ENCODE data around the gene BTRC. TPM values are rescaled to one million over a fixed set of nuclear protein-coding genes. Genes with fewer than 3 reads are reported as not detected.

BTRC gene
- total RNA-seq, 2 donors from 2014 or later: 14.8 to 15.1 TPM

DNA sequence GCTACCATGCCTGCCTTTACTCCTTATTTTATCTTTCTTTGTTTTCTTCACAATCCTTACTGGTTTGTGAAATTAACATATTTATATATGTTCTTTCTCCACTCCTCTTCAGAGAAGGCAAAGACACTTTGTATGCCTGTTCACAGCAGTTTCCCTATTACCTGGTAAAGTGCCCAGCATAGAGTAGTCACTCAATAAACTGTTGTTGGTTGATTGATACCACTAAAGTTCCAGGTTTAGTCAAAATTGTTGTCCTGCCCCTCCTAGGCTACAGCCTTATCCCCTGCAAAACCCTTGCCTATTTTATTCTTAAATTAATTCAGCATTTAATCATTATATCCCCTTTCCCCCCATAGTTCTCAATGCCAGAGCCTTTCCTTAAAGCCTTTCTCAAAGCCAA, 158.0 kb downstream of the BTRC start:
- Mint-ChIP-seq H3K27ac (no peak overlapping the region), H3K4me1 (peaks cover 4% of the 10 kb centered on the region), H3K27me3 (no peaks in the 10 kb centered on the region), H3K9me3 (no peaks in the 10 kb centered on the region), H3K36me3 (ENCODE audit: low read depth) (peaks cover 6% of the 10 kb centered on the region), H3K4me3 (no peak overlapping the region)
- ATAC-seq (replicated peaks): no peak

DNA sequence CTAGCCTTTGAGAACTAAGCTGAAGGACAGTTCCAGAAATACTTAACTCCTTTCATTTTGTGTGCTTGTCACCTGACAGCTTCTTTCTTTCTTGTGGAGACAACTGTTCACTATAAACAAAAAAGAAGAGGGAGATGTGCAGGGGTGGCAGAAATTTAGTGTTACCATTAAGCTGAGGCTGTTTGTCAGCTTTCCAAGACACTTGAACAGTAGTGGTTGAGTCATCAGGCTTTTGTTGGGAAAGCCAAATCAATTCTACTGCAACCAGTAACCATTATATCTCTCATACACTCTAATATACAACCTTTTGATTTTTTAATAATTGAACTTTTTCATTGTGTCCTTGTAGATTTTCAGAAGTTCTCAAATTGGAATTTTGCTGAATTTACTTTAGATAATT, 158.8 kb downstream of the BTRC start:
- H3K27me3 Mint-ChIP-seq: no peaks in the 10 kb centered on the region
- no peak overlapping the region for H3K4me3 Mint-ChIP-seq
- H3K36me3 Mint-ChIP-seq (ENCODE audit: low read depth): peaks cover 6% of the 10 kb centered on the region
- ATAC-seq (replicated peaks): no peak
- no peaks in the 10 kb centered on the region for H3K9me3 Mint-ChIP-seq
- peaks cover 4% of the 10 kb centered on the region for H3K4me1 Mint-ChIP-seq
- H3K27ac Mint-ChIP-seq: no peak overlapping the region

DNA sequence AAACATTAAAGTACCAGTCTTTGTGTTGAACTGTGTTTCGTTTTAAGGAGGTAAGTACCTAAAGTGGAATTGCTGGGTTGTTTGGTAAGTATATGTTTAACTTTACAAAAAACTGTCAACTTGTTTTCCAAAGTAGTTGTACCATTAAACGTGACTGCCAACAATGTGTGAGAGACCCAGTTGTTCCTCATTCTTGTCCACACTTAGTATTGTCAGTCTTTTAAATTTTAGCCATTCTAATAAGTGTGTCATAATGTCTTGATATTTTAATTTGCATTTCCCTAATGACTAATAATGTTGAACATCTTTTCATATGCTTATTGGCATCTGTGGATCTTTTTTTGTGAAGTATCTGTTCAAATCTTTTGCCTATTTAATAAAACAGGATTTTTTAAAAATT, 159.8 kb downstream of the BTRC start:
- no peak overlapping the region for H3K27ac Mint-ChIP-seq
- peaks cover 6% of the 10 kb centered on the region for H3K36me3 Mint-ChIP-seq (ENCODE audit: low read depth)
- H3K27me3 Mint-ChIP-seq: no peaks in the 10 kb centered on the region
- no peak overlapping the region for H3K4me3 Mint-ChIP-seq
- peaks cover 4% of the 10 kb centered on the region for H3K4me1 Mint-ChIP-seq
- H3K9me3 Mint-ChIP-seq: no peaks in the 10 kb centered on the region
- ATAC-seq (replicated peaks): no peak

DNA sequence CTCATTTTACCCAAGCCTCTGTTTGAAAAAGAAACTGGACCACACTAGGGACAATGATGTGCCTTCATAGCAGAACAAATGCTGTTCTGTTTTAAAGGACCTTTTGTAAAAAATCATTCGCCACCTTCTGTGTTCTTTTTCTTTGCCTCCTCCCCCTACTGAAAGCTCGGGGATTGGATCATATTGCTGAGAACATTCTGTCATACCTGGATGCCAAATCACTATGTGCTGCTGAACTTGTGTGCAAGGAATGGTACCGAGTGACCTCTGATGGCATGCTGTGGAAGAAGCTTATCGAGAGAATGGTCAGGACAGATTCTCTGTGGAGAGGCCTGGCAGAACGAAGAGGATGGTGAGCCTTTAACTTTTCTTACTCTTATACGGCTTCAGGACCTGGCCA, 171.9 kb downstream of the BTRC start:
- ATAC-seq (replicated peaks): no peak
- H3K27ac Mint-ChIP-seq: no peak overlapping the region
- no peaks in the 10 kb centered on the region for H3K4me1 Mint-ChIP-seq
- no peaks in the 10 kb centered on the region for H3K27me3 Mint-ChIP-seq
- no peak overlapping the region for H3K4me3 Mint-ChIP-seq
- H3K9me3 Mint-ChIP-seq: no peaks in the 10 kb centered on the region
- peaks cover 35% of the 10 kb centered on the region for H3K36me3 Mint-ChIP-seq (ENCODE audit: low read depth)

DNA sequence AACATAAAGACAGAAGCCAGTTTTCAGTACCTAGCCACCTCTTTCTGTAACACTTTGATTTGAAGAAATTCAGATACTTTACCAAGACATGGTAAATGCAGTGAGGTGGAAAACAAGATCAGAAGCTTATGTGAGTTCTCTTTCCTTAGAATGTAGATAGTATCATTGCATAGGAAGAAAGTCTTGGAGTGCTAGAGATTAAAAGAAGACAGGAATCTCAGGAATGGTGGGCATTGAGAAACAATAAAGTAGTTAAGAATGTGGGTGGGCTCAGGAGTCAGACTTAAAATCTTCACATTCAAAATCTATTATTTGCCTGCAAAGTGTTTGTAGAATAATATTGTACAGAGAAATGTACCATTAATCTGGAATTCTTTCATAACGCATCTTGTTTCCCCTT, 175.2 kb downstream of the BTRC start:
- no peaks in the 10 kb centered on the region for H3K4me1 Mint-ChIP-seq
- no peaks in the 10 kb centered on the region for H3K9me3 Mint-ChIP-seq
- no peaks in the 10 kb centered on the region for H3K27me3 Mint-ChIP-seq
- ATAC-seq (replicated peaks): no peak
- peaks cover 40% of the 10 kb centered on the region for H3K36me3 Mint-ChIP-seq (ENCODE audit: low read depth)
- no peak overlapping the region for H3K4me3 Mint-ChIP-seq
- no peak overlapping the region for H3K27ac Mint-ChIP-seq

DNA sequence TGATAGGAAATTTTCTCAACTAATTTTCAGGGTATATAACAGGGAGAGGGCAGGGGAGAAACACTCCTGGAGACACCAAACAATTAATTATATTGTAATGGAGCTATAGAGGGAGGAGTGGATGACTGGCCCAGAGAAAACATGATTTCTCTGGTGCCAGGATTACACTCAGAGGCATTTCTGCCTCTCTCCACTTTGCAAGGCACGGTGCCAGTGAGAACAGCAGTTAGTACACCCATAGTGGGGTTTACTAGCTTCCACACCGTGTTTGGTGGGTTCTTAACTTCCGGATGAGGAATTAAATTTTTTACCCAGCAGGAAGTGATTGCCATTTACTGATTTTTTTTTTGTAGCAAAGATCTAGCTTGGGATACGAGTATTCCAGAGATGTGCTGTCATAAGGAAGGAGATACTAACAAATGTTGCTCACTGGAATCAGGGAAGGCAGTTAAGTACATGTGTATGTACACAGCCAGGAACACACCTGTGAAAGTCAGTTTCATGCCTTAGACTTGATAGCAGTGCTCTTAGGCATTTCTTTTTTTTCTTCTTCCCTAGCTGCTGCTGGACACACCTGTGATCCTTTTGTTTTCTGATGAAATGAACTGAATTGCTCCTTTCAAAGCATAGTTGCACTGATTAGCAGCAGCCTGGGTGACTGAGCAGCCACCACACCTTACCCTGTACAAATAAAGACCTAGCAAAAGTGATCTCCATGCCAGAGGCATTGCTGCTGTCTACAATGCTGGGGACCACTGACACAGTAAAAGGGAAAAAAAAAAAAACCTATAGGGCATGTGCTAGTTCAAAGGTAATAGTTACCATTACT, 176.0 kb downstream of the BTRC start:
- no peak for ATAC-seq (replicated peaks)
- Mint-ChIP-seq H3K4me3 (no peak overlapping the region), H3K4me1 (no peaks in the 10 kb centered on the region), H3K36me3 (ENCODE audit: low read depth) (peaks cover 46% of the 10 kb centered on the region), H3K9me3 (no peaks in the 10 kb centered on the region), H3K27me3 (no peaks in the 10 kb centered on the region), H3K27ac (no peak overlapping the region)

DNA sequence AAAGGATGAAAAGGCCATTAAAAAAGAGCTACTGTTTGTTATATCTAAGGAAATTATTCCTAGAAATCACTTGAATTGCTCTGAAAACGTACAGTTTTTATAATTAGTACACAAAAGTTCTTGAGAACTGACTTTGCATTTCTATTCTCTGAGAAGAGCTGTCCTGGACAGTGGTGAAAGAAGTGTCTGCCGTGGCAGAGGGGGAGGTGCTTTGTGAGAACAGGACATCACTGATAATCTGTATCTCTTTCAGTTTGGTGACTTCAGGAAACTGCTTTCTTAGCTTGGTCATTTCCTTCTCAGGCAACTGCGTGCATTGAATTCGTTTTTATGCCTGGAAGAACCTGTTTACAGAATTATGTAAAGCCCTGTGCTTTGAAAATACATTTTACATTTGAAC, 182.0 kb downstream of the BTRC start:
- H3K4me1 Mint-ChIP-seq: no peaks in the 10 kb centered on the region
- no peak overlapping the region for H3K4me3 Mint-ChIP-seq
- no peaks in the 10 kb centered on the region for H3K9me3 Mint-ChIP-seq
- H3K36me3 Mint-ChIP-seq (ENCODE audit: low read depth): peaks cover 57% of the 10 kb centered on the region
- H3K27me3 Mint-ChIP-seq: no peaks in the 10 kb centered on the region
- ATAC-seq (replicated peaks): no peak
- H3K27ac Mint-ChIP-seq: no peak overlapping the region

DNA sequence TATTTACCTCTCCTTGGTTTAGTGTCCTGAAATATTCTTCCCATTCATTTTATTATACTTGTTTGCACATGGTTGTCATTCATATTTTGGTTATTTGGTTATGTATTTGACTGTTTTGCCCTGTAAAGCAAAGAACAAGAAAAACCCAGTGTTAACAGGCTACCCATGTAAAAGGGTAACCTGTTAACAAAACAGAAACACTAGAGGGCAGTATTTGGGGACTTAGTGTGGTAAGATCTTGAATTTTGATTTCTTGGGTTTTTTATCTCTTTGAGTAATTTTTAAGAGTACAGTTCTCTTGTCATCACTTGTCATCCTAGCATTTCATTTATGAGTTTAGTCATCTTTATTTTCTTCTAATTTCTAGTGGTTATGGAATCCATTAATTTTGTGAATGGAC, 182.8 kb downstream of the BTRC start:
- Mint-ChIP-seq H3K36me3 (ENCODE audit: low read depth) (peaks cover 57% of the 10 kb centered on the region), H3K9me3 (no peaks in the 10 kb centered on the region), H3K27ac (no peak overlapping the region), H3K27me3 (no peaks in the 10 kb centered on the region), H3K4me3 (no peak overlapping the region), H3K4me1 (no peaks in the 10 kb centered on the region)
- ATAC-seq (replicated peaks): no peak

DNA sequence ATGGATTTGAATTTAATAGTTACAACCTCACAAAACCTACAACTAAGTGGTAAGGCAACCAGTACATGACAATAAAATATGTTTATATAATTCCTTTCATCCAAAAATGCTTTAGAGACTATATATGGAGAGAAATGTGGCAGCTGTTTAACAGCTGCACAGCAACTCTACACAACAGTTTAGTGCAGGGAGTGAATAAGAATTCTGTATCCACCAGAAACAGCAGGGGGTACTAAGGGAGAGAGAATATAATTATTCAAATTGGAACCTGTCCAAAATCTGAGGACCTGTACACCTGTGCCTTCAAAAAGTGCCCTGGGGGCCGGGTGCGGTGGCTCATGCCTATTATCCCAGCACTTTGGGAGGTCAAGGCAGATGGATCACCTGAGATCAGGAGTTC, 184.5 kb downstream of the BTRC start:
- Mint-ChIP-seq H3K4me3 (no peak overlapping the region), H3K27me3 (no peaks in the 10 kb centered on the region), H3K4me1 (no peaks in the 10 kb centered on the region), H3K36me3 (ENCODE audit: low read depth) (peaks cover 46% of the 10 kb centered on the region), H3K9me3 (no peaks in the 10 kb centered on the region), H3K27ac (no peak overlapping the region)
- no peak for ATAC-seq (replicated peaks)

DNA sequence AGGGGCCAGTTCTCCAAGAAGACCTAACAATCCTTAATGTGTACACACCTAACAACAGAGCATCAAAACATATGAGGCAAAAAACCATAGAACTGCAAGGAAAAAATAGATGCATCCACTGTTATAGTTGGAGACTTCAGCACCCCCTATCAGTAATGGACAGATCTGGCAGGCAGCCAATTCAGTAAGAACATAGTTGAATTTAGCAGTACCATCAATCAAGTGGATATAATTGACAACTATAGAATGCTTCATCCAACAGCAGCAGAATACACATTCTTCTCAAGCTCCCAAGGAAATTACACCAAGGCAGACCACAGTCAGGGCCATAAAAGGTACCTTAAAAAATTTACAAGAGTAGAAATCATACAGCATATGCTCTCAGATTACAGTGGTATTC, 191.9 kb downstream of the BTRC start:
- Mint-ChIP-seq H3K27ac (no peak overlapping the region), H3K9me3 (no peaks in the 10 kb centered on the region), H3K4me3 (no peak overlapping the region), H3K36me3 (ENCODE audit: low read depth) (peaks cover 32% of the 10 kb centered on the region), H3K27me3 (no peaks in the 10 kb centered on the region), H3K4me1 (peaks cover 3% of the 10 kb centered on the region)
- ATAC-seq (replicated peaks): no peak

DNA sequence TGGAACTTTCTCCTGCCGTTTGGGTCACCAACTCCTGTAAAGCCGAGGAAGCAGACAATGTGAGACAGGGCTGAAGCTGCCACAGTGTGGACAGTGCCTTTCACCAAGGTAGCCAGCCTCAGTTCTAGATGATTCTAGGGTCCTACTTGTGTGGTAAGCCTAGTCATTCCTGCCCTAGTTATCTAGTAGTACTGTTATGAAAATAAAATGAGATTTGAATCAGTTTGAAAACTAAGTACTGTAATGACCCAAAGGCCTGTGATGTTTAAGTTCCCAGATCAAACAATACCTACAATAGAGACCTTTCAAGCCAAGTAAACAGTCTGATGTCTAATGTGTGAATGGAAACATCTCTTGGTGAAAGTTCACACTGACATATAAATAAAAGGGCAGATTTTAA, 197.0 kb downstream of the BTRC start:
- Mint-ChIP-seq H3K27ac (peak overlapping the region; percentile 64), H3K36me3 (ENCODE audit: low read depth) (peaks cover 47% of the 10 kb centered on the region), H3K9me3 (no peaks in the 10 kb centered on the region), H3K4me3 (no peak overlapping the region), H3K4me1 (peaks cover 6% of the 10 kb centered on the region), H3K27me3 (no peaks in the 10 kb centered on the region)
- peak; percentile 84 for ATAC-seq (replicated peaks)

DNA sequence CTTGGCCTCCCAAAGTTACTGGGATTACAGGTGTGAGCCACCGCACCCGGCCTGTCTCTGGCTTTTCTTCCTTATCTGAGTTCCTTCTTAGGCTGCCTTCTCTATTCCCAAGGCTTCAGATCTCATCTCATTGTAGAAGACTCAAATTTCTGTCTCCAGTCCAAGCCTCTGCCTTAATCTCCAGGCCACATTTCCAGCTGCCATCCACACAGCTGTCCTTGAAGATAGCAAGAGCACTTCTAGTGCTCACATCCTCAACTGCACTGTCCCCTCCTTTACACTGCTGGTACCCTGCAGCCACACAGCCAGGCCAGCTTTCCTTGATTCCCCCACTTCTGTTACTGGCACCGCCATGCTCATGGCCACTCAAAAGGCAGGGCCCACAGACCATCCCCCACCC, 198.5 kb downstream of the BTRC start:
- no peaks in the 10 kb centered on the region for H3K27me3 Mint-ChIP-seq
- H3K4me1 Mint-ChIP-seq: peaks cover 7% of the 10 kb centered on the region
- H3K36me3 Mint-ChIP-seq (ENCODE audit: low read depth): peaks cover 42% of the 10 kb centered on the region
- no peak overlapping the region for H3K27ac Mint-ChIP-seq
- no peak for ATAC-seq (replicated peaks)
- H3K4me3 Mint-ChIP-seq: no peak overlapping the region
- H3K9me3 Mint-ChIP-seq: no peaks in the 10 kb centered on the region

DNA sequence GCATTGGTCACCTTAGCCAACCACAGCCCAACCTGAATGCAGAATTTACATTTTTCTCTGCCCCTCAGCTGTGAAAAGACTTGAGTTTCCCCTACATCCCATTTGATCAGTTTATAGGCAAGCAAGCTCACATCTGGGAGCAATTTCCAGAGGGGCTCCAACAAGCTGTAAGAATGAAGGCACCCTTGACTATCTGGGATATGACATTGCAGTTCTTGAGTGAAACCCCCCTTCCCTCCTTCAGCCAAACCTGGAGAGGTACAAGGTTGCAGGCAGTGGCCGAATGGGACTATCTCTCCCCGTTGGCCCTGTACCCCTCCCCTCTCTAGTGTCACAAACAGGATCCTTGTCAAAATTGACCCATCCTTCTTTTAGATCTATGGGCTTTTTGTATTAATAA, 203.6 kb downstream of the BTRC start:
- H3K4me1 Mint-ChIP-seq: peaks cover 20% of the 10 kb centered on the region
- peaks cover 24% of the 10 kb centered on the region for H3K36me3 Mint-ChIP-seq (ENCODE audit: low read depth)
- no peak for ATAC-seq (replicated peaks)
- H3K27ac Mint-ChIP-seq: peak overlapping the region; percentile 32
- peak overlapping the region; percentile 5 for H3K4me3 Mint-ChIP-seq
- H3K27me3 Mint-ChIP-seq: no peaks in the 10 kb centered on the region
- H3K9me3 Mint-ChIP-seq: no peaks in the 10 kb centered on the region

DNA sequence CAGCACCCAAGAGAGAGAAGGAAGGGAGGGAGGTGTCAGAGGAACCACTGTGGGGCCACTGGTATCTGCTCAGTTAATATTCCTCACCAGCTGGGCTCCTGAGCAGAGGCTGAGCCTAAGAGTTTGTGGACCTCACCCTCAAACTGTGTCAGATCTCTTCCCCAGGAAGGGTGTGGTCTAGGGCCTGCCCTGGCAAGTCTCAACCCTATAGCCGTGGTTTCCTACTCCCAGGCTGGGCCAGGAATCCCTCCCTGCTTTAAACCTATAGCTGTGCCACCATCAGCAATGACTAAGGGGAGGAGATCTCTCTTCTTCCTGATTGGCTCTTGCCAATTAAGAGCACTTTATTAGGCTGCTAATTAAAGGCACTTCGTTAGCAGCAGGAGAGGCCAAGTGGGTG, 204.2 kb downstream of the BTRC start:
- Mint-ChIP-seq H3K4me1 (peaks cover 20% of the 10 kb centered on the region), H3K27me3 (no peaks in the 10 kb centered on the region), H3K4me3 (peak overlapping the region; percentile 5), H3K27ac (peak overlapping the region; percentile 32), H3K9me3 (no peaks in the 10 kb centered on the region), H3K36me3 (ENCODE audit: low read depth) (peaks cover 17% of the 10 kb centered on the region)
- peak; percentile 65 for ATAC-seq (replicated peaks)

DNA sequence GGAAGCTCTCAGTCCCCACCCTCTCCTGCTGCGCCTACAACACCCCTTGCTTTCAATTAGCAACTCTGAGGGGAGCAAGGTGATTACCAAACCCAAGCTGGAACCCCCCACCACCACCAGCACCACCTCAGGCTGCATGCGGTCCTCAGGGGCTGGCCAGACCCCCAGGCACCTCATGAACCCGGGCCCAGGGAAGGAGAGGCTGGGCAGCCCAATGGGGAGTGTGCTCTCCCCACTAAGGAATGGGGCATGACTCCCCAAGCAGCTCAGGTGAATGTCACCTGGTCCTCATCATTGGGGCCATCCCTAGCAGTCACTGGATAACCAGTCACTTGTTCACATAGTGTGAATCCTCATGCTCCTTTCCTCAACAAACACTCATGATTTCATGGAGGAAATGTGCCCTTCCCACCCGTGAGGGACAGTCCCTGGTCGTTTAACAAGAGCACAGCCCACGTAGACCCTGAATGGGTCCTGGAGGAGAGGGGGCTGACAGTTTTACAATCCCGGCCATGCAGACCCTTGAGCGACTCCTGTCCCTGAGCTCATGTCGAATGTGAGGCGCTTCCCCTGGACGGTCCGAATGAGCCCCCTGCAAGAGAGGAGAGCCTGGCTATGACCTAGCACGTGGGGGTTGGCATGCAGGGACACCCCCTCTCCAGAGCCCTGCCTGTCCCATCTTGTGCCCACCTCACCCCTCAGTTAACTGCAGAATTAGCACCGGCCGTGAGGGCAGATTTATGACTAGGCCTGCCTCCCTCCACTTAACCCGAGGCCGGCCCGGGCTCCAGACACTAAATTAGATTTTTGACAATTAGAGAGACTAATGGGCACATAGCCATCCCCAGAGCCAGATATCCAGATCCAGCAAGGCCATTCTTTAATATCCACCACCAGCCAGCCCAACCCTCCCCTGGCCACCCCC, 205.0 kb downstream of the BTRC start:
- Mint-ChIP-seq H3K27ac (peak overlapping the region; percentile 32), H3K9me3 (no peaks in the 10 kb centered on the region), H3K4me3 (no peak overlapping the region), H3K27me3 (peaks cover 2% of the 10 kb centered on the region), H3K4me1 (peaks cover 20% of the 10 kb centered on the region), H3K36me3 (ENCODE audit: low read depth) (peaks cover 10% of the 10 kb centered on the region)
- no peak for ATAC-seq (replicated peaks)

Data from activated T-helper 17 cell treated with anti-CD3 and anti-CD28 coated beads, Interleukin-2, amount 50 U/mL, for 72 hours (primary cell).